Peyer's patch (tissue), 4 donors: ENCODE results near the gene MMP28.

Experiments
- CTCF ChIP-seq, 6 experiments: fragments of 450-650 bp in 4 of 6; fragments of 200-600 bp in 2 of 6; sonication (generic) in 1 of 6; IDR thresholded peaks; one replicate each; pipeline ENCODE4 v1.5.1; 2017 to 2019; ENCODE audit warnings: antibody characterized with exemption in 6 of 6, mild to moderate bottlenecking in 3 of 6, moderate library complexity in 1 of 6
- POLR2A ChIP-seq, 2 donors: fragments of 450-650 bp; IDR thresholded peaks; one replicate each; pipeline ENCODE4 v1.5.1; 2017; ENCODE audit warnings: antibody characterized with exemption in 2 of 2, mild to moderate bottlenecking in 2 of 2, moderate library complexity in 2 of 2

GRCh38 chr17:35742496-35742895 lies 52.9 kb downstream of the MMP28 start:
- TF ChIP-seq CTCF (IDR thresholded peaks at IDR 0.05) (no peak), POLR2A (IDR thresholded peaks at IDR 0.05) (no peak)
